Activated T-helper 1 cell treated with anti-CD3 and anti-CD28 coated beads, Interleukin-2, amount 50 U/mL, for 16 hours (primary cell): Measurements from ENCODE around the gene UBXN6.

Experiments used
- DNase-seq, 2 donors: peaks; one replicate each; pipeline ENCODE4 v3.0.0-alpha.2; 2020; ENCODE audit warnings: low read depth in 1 of 2, low spot score in 1 of 2

The UBXN6 gene

GRCh38 chr19:4442819-4443146, 14.8 kb downstream of the UBXN6 start:
- no peak for DNase-seq

GRCh38 chr19:4441994-4442818, 15.4 kb downstream of the UBXN6 start:
- DNase-seq, result no peak

- DNase-seq, result no peak
These were observed 18.4 kb downstream of the UBXN6 start for GRCh38 chr19:4439243-4439642.

DNA sequence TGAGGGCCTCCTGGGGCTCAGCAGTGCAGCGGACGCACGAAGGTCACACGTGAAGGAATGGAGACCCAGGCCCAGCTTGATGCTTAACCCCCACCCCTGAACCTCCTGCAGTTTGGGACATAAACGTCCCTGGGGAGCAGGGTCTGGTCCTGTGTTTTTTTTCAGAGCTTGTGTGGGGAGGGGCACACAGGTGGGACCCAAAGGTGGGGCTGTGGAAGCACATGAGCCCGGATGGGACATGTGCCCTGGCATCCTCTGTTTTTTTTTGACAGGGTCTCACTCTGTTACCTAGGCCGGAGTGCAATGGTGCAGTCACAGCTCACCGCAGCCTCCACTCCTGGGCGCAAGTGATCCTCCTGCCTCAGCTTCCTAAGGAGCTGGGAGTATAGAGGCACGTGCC, 20.5 kb downstream of the UBXN6 start:
- DNase-seq, result no peak

DNA sequence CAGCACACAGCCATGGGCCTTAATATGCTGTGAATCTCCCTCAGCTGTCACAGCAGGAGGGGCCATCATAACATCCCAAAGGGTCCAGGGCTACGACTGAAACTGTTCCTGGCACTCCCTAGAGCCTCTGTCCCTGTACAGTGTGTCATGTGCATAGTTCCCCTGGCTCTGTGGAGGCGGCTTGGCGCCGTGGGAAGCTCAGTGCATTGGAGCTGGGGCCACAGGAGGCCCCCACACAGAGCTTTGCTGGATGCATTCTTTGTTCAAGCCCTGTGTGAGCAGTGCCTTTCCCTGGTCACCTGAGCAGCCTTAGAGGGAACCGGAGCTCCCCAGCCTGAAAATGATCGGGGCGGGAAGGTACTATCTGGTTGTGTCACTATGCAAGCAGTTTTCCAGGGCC, 21.4 kb downstream of the UBXN6 start:
- no peak for DNase-seq

DNA sequence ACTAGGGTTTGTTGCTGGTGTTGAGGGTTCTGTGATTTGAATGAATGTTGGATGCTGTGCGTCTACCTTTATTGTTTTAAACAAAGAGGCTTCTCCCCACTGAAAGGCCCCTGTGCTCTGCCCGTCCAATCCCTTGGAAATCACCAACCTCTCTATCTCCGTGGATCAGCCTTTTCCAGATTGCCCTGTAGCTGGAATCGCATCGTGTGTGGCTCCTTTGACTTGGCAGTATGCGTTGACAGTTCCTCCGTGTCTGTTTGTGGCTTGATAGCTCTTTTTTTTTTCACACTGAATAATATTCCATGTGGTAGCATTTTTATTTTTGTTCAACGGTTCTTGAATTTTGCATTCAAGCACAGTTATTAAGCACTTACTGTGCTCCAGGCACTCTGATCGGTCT, 23.2 kb downstream of the UBXN6 start:
- DNase-seq, result no peak

DNA sequence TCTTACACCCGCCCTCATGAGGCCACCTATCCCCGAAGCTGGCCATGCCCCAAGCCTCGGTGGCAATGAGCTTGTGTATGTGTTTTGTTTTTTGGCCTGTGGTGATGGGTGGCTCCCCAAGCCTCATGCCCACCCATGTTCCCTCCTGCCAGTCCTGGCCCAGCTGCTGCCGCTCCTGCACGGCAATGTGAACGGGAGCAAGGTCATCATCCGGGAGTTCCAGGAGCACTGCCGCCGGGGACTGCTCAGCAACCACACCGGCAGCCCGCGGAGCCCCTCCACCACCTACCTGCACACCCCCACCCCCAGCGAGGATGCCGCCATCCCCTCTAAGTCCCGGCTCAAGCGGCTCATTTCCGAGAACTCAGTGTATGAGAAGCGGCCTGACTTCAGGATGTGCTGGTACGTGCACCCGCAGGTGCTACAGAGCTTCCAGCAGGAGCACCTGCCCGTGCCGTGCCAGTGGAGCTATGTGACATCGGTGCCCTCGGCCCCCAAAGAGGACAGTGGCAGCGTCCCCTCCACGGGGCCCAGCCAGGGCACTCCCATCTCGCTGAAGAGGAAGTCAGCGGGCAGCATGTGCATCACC, 24.6 kb downstream of the UBXN6 start:
- DNase-seq, result no peak

- no peak for DNase-seq
These were observed 25.6 kb downstream of the UBXN6 start for GRCh38 chr19:4431808-4432674.

DNA sequence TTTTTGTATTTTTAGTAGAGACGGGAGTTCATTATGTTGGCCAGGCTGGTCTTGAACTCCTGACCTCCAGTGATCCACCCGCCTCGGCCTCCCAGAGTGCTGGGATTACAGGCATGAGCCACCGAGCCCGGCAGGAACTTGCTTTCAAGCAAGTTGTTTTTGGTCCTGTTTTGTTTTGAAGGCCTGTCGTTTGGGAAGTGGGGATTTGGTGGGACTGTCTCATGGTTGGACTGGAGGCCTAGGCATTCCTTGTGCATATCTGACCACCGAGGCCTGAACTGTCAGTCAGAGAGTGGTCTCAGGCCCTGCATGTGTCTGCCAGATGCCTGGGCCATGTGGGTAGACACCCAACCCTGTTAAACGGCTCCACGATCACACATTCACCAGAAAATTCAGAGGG, 26.3 kb downstream of the UBXN6 start:
- DNase-seq, result no peak

DNA sequence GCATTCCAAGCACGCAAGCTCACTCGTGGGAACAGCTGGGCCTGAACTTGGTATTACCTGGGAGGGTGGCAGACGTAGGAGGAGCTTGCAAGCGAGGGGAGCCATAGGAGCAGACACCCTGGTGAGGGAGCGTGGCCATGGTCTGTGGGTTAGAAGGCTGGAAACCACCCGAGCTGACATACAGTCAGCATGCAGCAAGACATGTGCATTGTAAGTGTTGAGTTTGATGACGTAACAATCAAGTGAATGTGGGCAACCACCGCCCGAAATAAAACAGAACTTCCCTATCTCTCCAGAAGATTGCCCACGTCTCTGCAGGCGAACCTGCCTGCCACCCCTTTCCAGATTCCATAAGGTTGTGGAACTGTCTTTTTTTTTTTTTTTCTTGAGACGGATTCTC, 26.8 kb downstream of the UBXN6 start:
- DNase-seq, result no peak

DNA sequence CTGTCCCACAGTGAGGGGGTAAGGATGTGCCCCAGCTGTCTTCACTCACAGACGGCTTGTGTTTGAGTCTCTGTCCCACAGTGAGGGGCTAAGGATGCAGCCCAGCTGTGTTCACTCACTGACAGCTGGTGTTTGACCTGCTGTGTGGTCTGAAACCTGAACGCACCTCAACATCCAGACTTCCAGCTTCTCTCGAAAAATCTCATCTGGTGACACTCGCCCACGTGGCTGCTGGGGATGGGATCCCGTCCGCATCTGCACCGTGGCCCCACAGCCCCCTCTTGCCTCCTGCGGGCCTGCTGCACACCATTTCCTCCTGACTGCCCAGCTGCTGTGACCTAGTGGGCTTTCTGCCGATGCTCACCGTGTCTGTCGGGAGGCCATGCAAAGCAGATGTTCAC, 27.8 kb downstream of the UBXN6 start:
- no peak for DNase-seq

DNA sequence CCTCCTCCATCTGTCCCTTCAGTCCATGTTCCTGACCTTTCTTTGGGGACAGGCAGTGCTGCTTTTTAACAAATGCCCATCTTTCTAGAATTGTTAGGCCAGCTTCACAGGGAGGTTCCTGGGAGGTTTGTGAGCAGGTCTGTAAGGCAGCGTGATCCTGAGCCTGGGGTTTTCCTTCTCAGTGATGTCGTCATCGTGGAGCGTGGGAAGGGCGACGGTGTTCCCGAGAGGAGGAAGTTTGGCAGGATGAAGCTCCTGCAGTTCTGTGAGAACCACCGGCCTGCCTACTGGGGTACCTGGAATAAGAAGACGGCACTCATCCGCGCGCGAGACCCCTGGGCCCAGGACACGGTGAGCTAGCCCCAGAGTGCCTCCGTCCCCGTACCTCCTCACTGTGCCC, 28.3 kb downstream of the UBXN6 start:
- DNase-seq, result no peak

DNA sequence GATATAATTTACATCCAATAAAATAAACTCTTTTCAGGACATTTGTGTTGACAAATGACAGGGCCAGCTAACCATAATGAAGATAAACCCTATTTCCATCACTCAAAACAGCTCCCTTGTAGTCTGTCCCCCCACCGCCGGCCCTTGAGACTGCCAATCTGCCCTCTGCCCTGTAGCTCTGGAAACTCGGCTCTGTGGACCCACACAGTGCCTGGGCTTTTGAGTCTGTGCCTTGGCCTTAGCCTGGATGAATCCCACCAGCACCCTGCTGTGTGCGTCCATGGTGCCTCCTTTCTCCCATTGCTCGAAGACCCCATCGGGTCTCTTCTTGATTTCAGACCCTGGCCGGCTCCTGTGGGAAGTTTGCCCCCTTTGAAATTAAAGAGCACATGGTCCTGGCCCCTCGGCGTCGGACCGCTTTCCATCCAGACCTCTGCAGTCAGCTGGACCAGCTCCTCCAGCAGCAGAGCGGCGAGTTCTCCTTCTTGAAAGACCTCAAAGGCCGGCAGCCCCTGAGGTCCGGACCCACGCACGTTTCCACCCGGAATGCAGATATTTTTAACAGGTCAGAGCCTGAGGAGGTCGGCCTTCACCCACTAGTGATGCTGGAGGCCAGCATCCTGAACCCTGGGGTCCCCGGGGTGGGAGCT, 29.1 kb downstream of the UBXN6 start:
- no peak for DNase-seq

GRCh38 chr19:4425537-4425936, 32.1 kb downstream of the UBXN6 start:
- DNase-seq, result no peak

DNA sequence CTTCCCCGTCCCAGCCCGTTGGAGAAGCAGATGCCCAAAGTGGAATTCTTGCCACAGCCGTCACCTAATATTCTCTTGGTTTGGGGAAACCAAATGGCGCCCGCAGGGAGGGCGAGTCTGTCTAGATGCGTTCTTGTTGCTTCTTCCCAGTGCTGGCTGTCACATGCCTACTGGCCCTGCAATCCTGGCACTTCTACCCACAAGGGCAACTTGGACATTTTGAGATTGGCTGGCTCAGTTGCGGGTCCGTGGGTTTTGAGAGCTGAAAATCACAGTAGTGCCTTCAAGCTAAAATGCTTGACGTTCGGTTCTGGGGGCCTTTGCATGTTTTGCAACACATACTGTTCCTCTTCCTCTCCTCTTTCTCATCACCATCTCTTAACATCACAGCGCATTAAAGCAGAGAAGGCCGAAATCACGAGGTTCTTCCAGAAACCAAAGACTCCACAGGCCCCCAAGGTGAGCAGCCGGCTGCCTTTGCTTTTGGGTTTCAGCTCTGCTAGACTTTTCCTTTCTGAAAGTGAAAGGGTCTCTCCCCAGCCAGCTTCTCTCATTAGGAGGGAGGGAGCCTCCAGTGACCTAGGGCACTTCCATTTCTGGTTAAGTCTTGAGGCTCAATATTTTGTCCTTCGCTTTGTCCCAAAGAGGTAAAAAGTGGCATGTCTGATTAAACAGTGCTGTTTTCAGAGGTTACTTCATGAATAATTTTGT, 34.0 kb downstream of the UBXN6 start:
- no peak for DNase-seq

DNA sequence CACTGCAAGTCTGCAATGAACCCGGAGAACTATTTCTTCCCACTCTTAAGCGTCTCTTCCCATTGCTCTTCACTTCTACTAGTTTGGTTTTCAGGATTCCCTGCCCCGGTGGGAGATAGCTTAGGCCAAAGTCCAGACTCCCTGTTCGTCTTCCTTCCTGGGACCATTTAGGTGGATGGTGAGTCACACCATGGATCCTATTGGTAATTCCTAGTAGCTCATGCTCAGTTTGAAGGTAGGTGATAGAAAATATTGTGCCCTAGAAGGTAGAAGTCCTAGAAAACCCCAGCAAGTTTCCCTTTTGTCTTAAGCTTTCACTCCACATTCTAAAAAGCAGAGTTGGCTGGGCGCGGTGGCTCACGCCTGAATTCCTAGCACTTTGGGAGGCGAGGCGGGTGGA, 41.3 kb downstream of the UBXN6 start:
- no peak for DNase-seq

GRCh38 chr19:4415352-4415751, 42.2 kb downstream of the UBXN6 start:
- DNase-seq, result no peak

- DNase-seq, result no peak
These were observed 42.7 kb downstream of the UBXN6 start for GRCh38 chr19:4414800-4415321.

DNA sequence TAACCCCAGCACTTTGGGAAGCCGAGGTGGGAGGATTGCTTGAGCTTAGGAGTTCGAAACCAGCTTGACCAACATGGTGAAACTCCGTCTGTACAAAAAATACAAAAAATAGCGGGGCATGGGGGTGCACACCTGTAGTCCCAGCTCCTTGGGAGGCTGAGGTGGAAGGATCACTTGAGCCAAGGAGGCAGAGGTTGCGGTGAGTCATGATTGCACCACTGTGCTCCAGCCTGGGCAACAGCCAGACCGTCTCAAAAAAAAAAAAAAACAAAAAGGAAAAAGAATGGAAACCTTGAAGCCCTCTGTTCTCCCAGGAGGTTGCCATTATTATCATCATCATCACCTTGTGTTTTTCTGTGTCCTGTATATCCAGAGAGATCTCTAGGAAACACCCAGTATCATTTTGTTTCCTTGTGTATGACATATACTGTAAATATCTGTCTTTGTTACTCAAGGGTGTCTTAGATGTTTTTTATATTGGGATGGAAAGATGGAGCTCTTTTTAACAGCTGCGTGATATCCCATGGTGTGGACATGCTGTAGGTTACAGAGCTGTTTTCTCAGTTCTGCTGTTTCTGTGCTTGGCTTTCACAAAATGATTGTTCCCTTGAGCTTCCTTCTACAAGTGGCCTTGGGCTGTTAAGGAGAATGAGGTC, 43.3 kb downstream of the UBXN6 start:
- no peak for DNase-seq

DNA sequence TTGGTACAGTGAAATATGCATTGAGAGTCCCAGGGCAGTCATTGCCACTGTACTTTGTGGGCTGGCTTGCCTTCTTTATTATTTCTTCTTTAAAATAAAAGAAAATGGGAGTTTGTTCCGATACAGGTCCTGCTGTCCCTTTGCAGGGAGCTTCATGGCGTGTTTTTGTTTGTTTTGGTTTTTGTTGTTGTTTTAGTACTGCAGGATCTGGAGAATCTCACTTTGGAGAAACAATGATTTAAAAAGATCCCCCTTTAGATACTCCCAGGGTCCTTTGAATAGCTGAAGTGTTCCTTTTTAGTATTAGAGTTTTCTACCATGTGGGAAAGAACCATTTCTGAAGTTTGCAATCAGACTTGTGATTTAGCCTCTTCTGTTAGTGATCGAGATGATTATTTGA, 44.0 kb downstream of the UBXN6 start:
- no peak for DNase-seq
